Measurements from ENCODE around the gene LRRC25. TPM values are rescaled to one million over a fixed set of nuclear protein-coding genes. Genes with fewer than 3 reads are reported as not detected.

Gene LRRC25
- total and polyA plus RNA-seq, 2 experiments from 2014 or later = 0.36 TPM; not detected in 1

GRCh38 chr19:18427743-18428113 is 30.3 kb upstream of the LRRC25 start:
- H3K36me3 ChIP-seq (replicated peaks; ENCODE audit: insufficient read depth, low read depth) = no peaks in the 10 kb centered on the region

DNA sequence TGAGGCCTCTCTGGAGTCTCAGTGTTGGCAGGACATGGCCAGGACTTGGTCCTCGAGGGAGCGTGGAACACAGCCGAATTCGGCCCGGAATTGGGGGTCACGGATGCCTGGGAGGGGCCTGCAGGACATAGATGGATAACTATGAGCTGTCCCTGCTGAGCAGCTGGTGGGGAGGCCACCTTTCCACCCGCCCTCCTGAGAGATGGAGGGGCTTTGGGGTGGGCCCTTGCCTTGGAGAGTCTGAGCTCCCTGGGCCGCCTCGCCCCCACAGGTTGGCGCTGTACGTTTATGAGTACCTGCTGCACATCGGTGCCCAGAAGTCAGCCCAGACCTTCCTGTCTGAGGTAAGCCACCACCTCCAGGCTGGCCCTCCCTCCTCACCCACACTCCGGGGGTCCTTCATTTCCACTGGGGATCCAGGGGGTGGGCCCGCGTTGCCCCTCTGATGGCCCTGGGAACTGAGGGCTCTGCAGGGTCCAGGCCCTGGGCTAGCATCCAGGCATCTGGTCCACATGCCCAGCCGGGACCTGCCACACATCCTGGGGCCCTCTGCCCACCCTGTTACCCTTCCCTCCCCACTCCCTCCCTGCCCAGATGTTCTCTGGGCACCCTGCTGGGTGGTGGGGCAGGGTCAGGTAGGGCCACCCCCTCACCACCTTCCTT is 29.8 kb upstream of the LRRC25 start:
- Histone ChIP-seq H3K9me2 (replicated peaks; ENCODE audit: insufficient read depth) (no peaks in the 10 kb centered on the region), H3K79me2 (peaks cover 54% of the 10 kb centered on the region), H3K27me3 (no peaks in the 10 kb centered on the region), H3K4me1 (ENCODE audit: insufficient read depth) (peaks cover 34% of the 10 kb centered on the region), H3K9me3 (ENCODE audit: low read depth) (no peaks in the 10 kb centered on the region), H3K36me3 (replicated peaks; ENCODE audit: insufficient read depth, low read depth) (no peaks in the 10 kb centered on the region), H3K27ac (no peak overlapping the region), H3K4me2 (no peak overlapping the region), H4K20me1 (ENCODE audit: insufficient read depth, poor library complexity, severe bottlenecking) (peaks cover 26% of the 10 kb centered on the region), H3K4me3 (no peak overlapping the region), H2AFZ (no peak overlapping the region)
- no peak for TF ChIP-seq EZH2phosphoT487 (IDR thresholded peaks at IDR 0.05; ENCODE audit: low read depth, severe bottlenecking, unreplicated experiment)
- no peak for TF ChIP-seq EZH2 (IDR thresholded peaks at IDR 0.05; ENCODE audit: borderline replicate concordance)
- no peak for TF ChIP-seq CTCF (IDR thresholded peaks at IDR 0.05; ENCODE audit: poor library complexity)
- 97% methylated on average over 15 of the region's 16 CpGs for WGBS (ENCODE audit: low lambda C conversion rate, missing lambda C conversion rate)
- no peak for DNase-seq (ENCODE audit: low spot score)

More at GRCh38 chr19:18427743-18428113, 30.3 kb upstream of the LRRC25 start:
- no peaks in the 10 kb centered on the region for H3K9me3 ChIP-seq (ENCODE audit: low read depth)
- H3K4me1 ChIP-seq (ENCODE audit: insufficient read depth) = peaks cover 38% of the 10 kb centered on the region
- TF ChIP-seq EZH2 (IDR thresholded peaks at IDR 0.05; ENCODE audit: borderline replicate concordance) (no peak), CTCF (IDR thresholded peaks at IDR 0.05; ENCODE audit: poor library complexity) (no peak), EZH2phosphoT487 (IDR thresholded peaks at IDR 0.05; ENCODE audit: low read depth, severe bottlenecking, unreplicated experiment) (no peak)
- no peak for DNase-seq (ENCODE audit: low spot score)
- no peak overlapping the region for H3K4me2 ChIP-seq
- H3K9me2 ChIP-seq (replicated peaks; ENCODE audit: insufficient read depth) = no peaks in the 10 kb centered on the region
- no peak overlapping the region for H2AFZ ChIP-seq
- H3K27ac ChIP-seq = no peak overlapping the region
- 89% methylated on average over 12 of the region's 12 CpGs for WGBS (ENCODE audit: low lambda C conversion rate, missing lambda C conversion rate)
- H4K20me1 ChIP-seq (ENCODE audit: insufficient read depth, poor library complexity, severe bottlenecking) = peaks cover 23% of the 10 kb centered on the region
- H3K27me3 ChIP-seq = no peaks in the 10 kb centered on the region
- H3K4me3 ChIP-seq = no peak overlapping the region
- H3K79me2 ChIP-seq = peaks cover 50% of the 10 kb centered on the region

DNA sequence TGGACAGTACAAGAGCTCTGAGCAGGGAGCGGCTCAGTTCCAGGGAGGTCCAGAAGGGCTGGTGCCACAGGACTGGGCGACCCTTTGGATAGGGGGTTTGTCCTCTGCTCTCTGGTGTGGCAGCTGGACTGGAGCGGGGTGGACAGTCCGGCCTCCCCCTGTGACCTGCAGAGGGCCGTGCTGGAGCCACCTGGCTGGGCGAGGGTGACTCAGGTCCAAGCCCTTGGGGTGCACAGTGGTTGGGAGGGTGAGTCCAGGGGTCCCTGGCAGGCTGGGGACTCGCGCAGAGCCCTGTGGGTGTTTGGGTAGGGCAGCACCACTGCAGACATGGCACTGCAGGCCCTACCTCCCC is 29.0 kb upstream of the LRRC25 start:
- peaks cover 32% of the 10 kb centered on the region for H3K4me1 ChIP-seq (ENCODE audit: insufficient read depth)
- no peaks in the 10 kb centered on the region for H3K9me2 ChIP-seq (replicated peaks; ENCODE audit: insufficient read depth)
- no peak overlapping the region for H3K27ac ChIP-seq
- no peaks in the 10 kb centered on the region for H3K9me3 ChIP-seq (ENCODE audit: low read depth)
- H2AFZ ChIP-seq = no peak overlapping the region
- no peaks in the 10 kb centered on the region for H3K27me3 ChIP-seq
- peaks cover 60% of the 10 kb centered on the region for H3K79me2 ChIP-seq
- H4K20me1 ChIP-seq (ENCODE audit: insufficient read depth, poor library complexity, severe bottlenecking) = peaks cover 34% of the 10 kb centered on the region
- H3K36me3 ChIP-seq (replicated peaks; ENCODE audit: insufficient read depth, low read depth) = no peaks in the 10 kb centered on the region
- WGBS (ENCODE audit: low lambda C conversion rate, missing lambda C conversion rate) = 92% methylated on average over 8 of the region's 8 CpGs
- H3K4me3 ChIP-seq = no peak overlapping the region
- DNase-seq (ENCODE audit: low spot score) = no peak
- H3K4me2 ChIP-seq = no peak overlapping the region
- TF ChIP-seq EZH2 (IDR thresholded peaks at IDR 0.05; ENCODE audit: borderline replicate concordance) (no peak), EZH2phosphoT487 (IDR thresholded peaks at IDR 0.05; ENCODE audit: low read depth, severe bottlenecking, unreplicated experiment) (no peak), CTCF (IDR thresholded peaks at IDR 0.05; ENCODE audit: poor library complexity) (no peak)
